NCI-H1092 treated with DMSO at 0.1 percent for 48 hours (cell line): ENCODE data around the gene RAB44.
"Not testable (repeated sequence)": the region's sequence is repeated elsewhere in the genome, so short reads cannot be mapped to it uniquely, and the experiment has no call there.

Source experiments
- DNase-seq: peaks from one replicate; lab custom pipeline; 2025; lab: John Stamatoyannopoulos, UW

RAB44 gene, protein sequence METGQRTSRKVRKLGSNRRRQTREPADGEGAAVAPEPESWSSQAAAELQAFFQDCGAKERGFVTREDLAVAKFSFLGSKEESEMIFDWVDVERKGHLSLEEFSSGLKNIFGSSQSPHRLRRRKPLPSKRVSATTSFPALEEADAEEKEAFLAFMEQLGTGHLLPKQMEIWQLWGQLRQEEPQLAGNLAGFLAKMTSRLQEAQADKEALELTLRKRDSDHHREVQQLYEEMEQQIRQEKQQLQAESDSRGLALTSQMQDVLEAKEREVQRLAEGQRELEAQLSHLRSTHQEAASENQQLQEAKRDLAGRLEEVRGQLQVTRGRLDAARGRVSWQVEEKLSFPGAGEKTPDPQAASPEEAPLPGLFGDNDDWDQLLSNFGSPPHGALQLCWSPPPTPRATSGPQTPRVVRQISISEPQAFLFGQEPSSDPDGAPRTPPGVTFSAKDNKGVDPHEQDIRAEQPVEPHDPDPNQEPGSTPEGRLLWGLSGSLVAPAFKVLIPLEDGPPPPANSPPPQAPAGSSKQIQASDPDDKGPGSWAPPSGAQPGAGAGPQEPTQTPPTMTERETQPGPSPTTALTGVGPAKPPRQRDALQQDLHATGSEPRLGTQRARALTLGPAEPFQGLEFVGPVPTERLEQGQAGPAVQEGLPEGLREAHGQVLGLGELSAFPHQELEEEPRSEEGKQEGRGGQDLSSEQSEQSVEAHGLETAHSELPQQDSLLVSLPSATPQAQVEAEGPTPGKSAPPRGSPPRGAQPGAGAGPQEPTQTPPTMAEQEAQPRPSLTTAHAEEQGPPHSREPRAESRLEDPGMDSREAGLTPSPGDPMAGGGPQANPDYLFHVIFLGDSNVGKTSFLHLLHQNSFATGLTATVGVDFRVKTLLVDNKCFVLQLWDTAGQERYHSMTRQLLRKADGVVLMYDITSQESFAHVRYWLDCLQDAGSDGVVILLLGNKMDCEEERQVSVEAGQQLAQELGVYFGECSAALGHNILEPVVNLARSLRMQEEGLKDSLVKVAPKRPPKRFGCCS

GRCh38 chr6:36697481-36697903 is at the start of gene RAB44:
Gene RAB44 (plus strand): TSS chr6:36697826. CDS start chr6:36704236, 6,410 bp downstream.
- no peak for DNase-seq

- DNase-seq = no peak
Observed at GRCh38 chr6:36649086-36649485, 48.5 kb upstream of the RAB44 start.

GRCh38 chr6:36649701-36650484 is 47.7 kb upstream of the RAB44 start:
- no peak for DNase-seq

DNA sequence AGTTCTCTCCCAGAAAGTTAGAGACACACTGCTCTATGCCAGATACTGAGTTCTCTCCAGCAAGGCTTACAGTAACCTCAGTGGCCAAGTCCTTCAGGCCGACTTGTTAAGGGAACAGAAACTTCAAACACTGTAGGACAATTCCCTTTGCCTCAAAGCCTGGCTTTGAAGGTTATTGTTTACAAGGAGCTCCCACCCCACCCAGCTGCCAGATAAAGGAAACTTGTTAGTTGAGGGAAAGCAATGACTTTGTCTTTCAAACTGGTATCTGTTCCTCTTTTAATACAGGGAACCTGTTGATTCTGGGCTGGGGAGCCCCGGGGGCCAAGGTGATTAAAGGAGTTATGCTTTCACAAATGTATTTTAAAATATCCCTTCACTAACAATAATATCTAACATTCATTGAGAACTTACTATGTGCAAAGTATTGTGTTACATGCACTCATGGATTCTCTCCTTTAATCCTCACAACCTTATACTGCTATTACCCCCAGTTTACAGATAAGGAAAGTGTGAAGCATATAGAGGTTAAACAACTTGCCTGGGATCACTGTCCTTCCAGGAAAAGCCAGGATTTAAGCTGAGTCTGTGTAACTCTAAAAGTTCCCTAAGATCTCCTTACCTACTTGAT is 46.7 kb upstream of the RAB44 start:
- no peak for DNase-seq

DNA sequence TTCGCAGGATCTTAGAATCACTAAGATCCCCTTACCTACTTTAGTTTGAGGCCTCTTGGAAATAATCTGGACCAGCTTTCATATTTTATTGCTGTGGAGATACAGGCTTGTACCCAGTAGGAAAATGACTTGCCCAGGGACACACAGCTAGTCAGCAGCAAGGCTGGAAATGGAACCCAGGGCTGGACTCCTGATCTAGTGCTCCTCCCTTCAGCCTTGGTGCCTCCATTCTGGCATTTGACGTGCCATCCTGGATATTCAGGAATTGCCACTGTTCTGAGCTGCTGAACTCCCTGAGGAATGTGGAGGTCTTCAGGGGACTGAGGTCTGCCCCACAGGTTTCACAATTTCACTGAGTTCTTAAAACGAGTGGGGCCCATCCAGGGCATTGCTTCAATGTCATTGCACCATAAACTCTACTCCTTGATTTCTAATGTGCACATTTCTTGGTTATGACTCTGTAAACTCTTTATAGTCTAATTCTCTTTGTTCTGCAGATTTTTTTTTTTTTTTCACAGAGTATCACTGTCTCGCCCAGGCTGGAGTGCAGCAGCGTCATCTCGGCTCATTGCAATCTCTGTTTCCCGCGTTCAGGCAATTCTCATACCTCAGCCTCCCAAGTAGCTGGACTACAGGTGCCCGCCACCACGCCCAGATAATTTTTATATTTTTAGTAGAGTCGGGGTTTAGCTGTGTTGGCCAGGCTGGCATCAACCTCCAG is 45.8 kb upstream of the RAB44 start:
- DNase-seq = no peak

- not testable (repeated sequence) for DNase-seq
Observed at GRCh38 chr6:36654469-36654868, 43.2 kb upstream of the RAB44 start.

- DNase-seq = no peak
Observed at GRCh38 chr6:36655085-36655724, 42.4 kb upstream of the RAB44 start.

DNA sequence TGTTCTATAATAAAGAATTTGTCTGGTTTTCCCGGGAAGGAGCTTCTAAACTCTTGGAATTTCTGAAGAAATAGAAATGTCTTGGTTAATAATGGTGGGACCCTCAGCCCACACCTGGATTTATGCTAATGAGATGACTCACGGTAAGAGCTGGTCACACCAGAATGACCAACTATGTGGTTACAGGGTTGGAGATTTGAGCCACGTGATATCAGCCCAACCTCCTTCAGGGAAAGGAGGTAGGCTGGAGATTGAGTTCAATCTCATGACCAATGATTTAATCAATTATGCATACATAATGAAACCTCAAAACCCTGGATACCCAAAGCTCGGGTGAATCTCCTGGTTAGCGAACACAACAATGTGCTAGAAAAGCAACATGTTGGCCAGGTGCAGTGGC is 41.2 kb upstream of the RAB44 start:
- no peak for DNase-seq

GRCh38 chr6:36657271-36657670 is 40.4 kb upstream of the RAB44 start:
- no peak for DNase-seq

GRCh38 chr6:36657942-36658544 is 39.6 kb upstream of the RAB44 start:
- DNase-seq = no peak

GRCh38 chr6:36659271-36659670 is 38.4 kb upstream of the RAB44 start:
- DNase-seq = no peak

DNA sequence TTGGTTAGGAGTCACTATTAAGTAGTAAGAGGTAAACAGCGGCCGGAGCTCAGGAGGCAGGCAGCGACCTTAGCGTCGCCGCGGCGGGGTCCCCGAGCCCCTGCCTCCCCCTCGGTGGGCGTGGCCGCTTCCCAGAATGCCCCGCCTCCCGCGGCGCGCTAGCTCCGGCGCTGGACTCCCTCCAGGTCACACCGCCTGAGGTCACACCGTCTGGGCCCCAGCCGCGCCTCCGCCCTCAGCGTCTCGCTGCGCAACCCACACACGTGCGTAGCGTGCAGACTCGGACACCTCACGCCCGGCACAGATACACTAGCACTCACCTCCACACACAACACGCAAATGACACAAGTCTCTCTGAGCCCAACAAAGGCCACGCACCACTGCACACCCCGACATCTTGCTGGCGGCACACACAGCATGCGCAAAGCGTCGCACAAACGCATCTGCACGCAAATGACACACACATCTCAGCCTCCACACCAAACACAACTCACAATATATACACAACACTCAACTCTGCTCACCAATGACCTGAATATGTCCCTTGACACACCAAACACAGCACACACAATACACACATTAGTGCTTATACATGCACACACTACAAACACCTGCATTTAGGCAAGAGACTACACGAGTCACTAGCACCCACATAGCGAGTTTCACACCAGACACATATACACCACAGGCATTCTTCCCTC is 36.7 kb upstream of the RAB44 start:
- DNase-seq = no peak

DNA sequence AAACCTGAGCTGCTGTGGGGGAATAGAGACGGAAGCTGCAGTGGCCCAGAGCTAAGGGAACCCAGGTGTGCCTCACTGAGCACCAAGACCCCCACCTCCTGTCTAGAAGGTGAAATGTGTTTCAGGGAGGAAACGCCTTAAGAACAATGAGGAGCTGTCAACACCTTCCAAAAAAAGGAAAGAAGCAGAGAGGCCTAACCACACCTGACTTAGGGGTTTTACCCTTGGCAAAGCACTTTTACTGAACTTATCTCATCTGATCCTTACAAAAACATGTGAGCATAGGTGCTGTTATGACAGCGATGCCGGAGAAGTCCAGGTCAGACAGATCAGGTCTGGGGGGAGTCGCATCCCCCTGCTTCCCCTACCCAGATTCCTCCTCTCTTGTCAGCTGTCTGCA is 35.2 kb upstream of the RAB44 start:
- DNase-seq = no peak

DNA sequence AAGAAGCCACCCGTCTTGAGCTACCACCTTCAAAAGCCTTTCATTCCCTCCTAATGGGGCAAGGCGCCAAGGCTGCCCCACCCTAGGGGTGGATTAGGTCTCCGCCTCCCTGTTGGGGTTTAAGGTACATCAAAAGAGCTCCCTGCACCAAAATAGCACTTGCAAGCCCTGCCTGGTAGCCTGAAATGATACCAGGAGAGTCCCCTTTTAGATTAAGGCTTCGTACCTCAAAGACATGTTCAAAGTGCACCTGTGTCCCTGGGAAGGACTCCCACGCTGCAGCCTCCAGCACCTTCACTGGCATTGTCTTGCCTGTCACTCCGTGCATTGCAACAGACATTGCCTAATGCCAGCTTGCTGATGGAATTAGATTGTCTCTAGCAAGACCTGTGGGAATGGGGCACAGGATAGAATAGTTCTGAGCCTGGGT is 34.8 kb upstream of the RAB44 start:
- no peak for DNase-seq

GRCh38 chr6:36663504-36664446 is 33.9 kb upstream of the RAB44 start:
- no peak for DNase-seq

DNA sequence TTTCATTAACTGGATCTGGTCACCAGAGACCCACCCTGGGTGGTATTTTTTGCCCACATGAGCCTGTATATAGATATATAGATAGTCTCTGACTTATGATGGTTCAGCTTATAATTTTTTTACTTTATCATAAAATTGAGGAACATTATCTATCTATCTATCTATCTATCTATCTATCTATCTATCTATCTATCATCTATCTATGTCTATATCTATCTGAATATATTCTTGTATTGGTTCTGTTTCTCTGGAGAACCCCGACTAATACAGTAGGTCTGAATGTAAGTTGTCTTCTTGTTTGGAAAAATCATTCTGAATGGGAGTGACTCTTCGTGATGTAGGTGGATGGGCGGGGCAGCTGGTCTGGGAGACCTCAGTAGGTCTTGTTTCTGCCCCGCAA is 32.4 kb upstream of the RAB44 start:
- no peak for DNase-seq

DNA sequence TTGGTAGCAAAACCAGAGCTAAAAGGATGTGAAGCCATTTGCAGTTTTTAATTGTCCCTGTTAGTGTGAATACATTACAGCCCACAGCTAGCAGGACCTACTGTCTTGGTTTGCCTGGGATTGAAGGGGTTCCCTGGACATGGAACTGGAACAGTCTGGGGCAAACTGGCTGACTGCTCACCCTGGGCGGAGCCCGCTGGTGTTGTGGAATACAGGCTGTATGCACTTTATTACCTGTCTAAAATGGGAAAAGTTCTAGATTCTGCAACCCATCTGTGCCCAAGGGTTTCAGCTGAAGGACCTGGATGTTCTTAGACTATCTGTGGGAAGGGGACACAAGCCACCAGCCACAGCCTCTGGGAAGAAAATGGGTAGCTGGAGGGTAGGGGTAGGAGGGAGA is 31.3 kb upstream of the RAB44 start:
- DNase-seq = no peak
